Stimulated activated naive CD8-positive, alpha-beta T cell treated with anti-CD3 and anti-CD28 coated beads, Interleukin-15, Interleukin-2, amounts not matched to agents 100 ng/mL and 50 ng/mL, for 24 hours (primary cell): ENCODE results near the gene SOX11.
"Not testable (repeated sequence)": the region's sequence is repeated elsewhere in the genome, so short reads cannot be mapped to it uniquely, and the experiment has no call there.

Experiments
- H3K27ac Mint-ChIP-seq: one replicate; pipeline ENCODE4 v1.8.0; 2021; ENCODE audit warnings: mild to moderate bottlenecking, mixed read lengths
- H3K27me3 Mint-ChIP-seq: one replicate; pipeline ENCODE4 v1.8.0; 2021; ENCODE audit warnings: mixed read lengths
- H3K36me3 Mint-ChIP-seq: one replicate; pipeline ENCODE4 v1.8.0; 2021; ENCODE audit warnings: low read depth, mixed read lengths
- H3K4me1 Mint-ChIP-seq: one replicate; pipeline ENCODE4 v1.8.0; 2021; ENCODE audit warnings: low read depth, mixed read lengths
- H3K4me3 Mint-ChIP-seq: one replicate; pipeline ENCODE4 v1.8.0; 2021; ENCODE audit warnings: mild to moderate bottlenecking, mixed read lengths
- H3K9me3 Mint-ChIP-seq: one replicate; pipeline ENCODE4 v1.8.0; 2021; ENCODE audit warnings: mixed read lengths

The SOX11 gene

GRCh38 chr2:5691985-5692529 lies at the start of gene SOX11:
Gene SOX11 (plus strand): TSS chr2:5692384. CDS start chr2:5692722, 338 bp downstream.
- H3K27ac Mint-ChIP-seq = peak within 1 kb of the TSS; percentile 71
- peaks cover 5% of the 10 kb centered on the region for H3K36me3 Mint-ChIP-seq
- peaks cover 21% of the 10 kb centered on the region for H3K4me1 Mint-ChIP-seq
- no peaks in the 10 kb centered on the region for H3K9me3 Mint-ChIP-seq
- no peak within 1 kb of the TSS for H3K4me3 Mint-ChIP-seq
- peaks cover 70% of the 10 kb centered on the region for H3K27me3 Mint-ChIP-seq

GRCh38 chr2:5652734-5653133 lies 39.5 kb upstream of the SOX11 start:
- not testable (repeated sequence) for H3K9me3 Mint-ChIP-seq, H3K4me1 Mint-ChIP-seq, H3K27ac Mint-ChIP-seq

GRCh38 chr2:5653756-5654155 lies 38.4 kb upstream of the SOX11 start:
- H3K4me3 Mint-ChIP-seq, H3K36me3 Mint-ChIP-seq, H3K9me3 Mint-ChIP-seq, H3K27ac Mint-ChIP-seq, H3K4me1 Mint-ChIP-seq, H3K27me3 Mint-ChIP-seq: not testable (repeated sequence)

More at GRCh38 chr2:5652734-5653133, 39.5 kb upstream of the SOX11 start:
- not testable (repeated sequence) for H3K36me3 Mint-ChIP-seq, H3K27me3 Mint-ChIP-seq, H3K4me3 Mint-ChIP-seq

GRCh38 chr2:5657231-5657630 lies 35.0 kb upstream of the SOX11 start:
- H3K27me3 Mint-ChIP-seq = no peaks in the 10 kb centered on the region
- H3K9me3 Mint-ChIP-seq = peaks cover 4% of the 10 kb centered on the region
- no peaks in the 10 kb centered on the region for H3K36me3 Mint-ChIP-seq
- H3K4me1 Mint-ChIP-seq = no peaks in the 10 kb centered on the region
- no peak overlapping the region for H3K27ac Mint-ChIP-seq
- no peak overlapping the region for H3K4me3 Mint-ChIP-seq

GRCh38 chr2:5660591-5660990 lies 31.6 kb upstream of the SOX11 start:
- Mint-ChIP-seq H3K36me3 (no peaks in the 10 kb centered on the region), H3K27me3 (no peaks in the 10 kb centered on the region), H3K4me1 (no peaks in the 10 kb centered on the region), H3K27ac (no peak overlapping the region), H3K4me3 (no peak overlapping the region), H3K9me3 (peaks cover 4% of the 10 kb centered on the region)

- no peaks in the 10 kb centered on the region for H3K36me3 Mint-ChIP-seq
- no peaks in the 10 kb centered on the region for H3K27me3 Mint-ChIP-seq
- peaks cover 4% of the 10 kb centered on the region for H3K9me3 Mint-ChIP-seq
- H3K4me3 Mint-ChIP-seq = no peak overlapping the region
- H3K27ac Mint-ChIP-seq = no peak overlapping the region
- H3K4me1 Mint-ChIP-seq = no peaks in the 10 kb centered on the region
Measured at GRCh38 chr2:5661362-5661761, 30.8 kb upstream of the SOX11 start.

- H3K27me3 Mint-ChIP-seq = no peaks in the 10 kb centered on the region
- no peak overlapping the region for H3K27ac Mint-ChIP-seq
- H3K9me3 Mint-ChIP-seq = peaks cover 4% of the 10 kb centered on the region
- no peak overlapping the region for H3K4me3 Mint-ChIP-seq
- no peaks in the 10 kb centered on the region for H3K4me1 Mint-ChIP-seq
- no peaks in the 10 kb centered on the region for H3K36me3 Mint-ChIP-seq
Measured at GRCh38 chr2:5664278-5664681, 27.9 kb upstream of the SOX11 start.

GRCh38 chr2:5665066-5665465 lies 27.1 kb upstream of the SOX11 start:
- no peak overlapping the region for H3K27ac Mint-ChIP-seq
- peaks cover 4% of the 10 kb centered on the region for H3K9me3 Mint-ChIP-seq
- H3K27me3 Mint-ChIP-seq = no peaks in the 10 kb centered on the region
- no peaks in the 10 kb centered on the region for H3K4me1 Mint-ChIP-seq
- H3K36me3 Mint-ChIP-seq = no peaks in the 10 kb centered on the region
- no peak overlapping the region for H3K4me3 Mint-ChIP-seq

GRCh38 chr2:5666798-5667197 lies 25.4 kb upstream of the SOX11 start:
- Mint-ChIP-seq H3K27me3 (no peaks in the 10 kb centered on the region), H3K27ac (no peak overlapping the region), H3K36me3 (no peaks in the 10 kb centered on the region), H3K9me3 (peaks cover 3% of the 10 kb centered on the region), H3K4me1 (no peaks in the 10 kb centered on the region), H3K4me3 (no peak overlapping the region)

GRCh38 chr2:5667655-5668054 lies 24.5 kb upstream of the SOX11 start:
- H3K4me3 Mint-ChIP-seq, H3K27ac Mint-ChIP-seq, H3K36me3 Mint-ChIP-seq, H3K9me3 Mint-ChIP-seq, H3K4me1 Mint-ChIP-seq, H3K27me3 Mint-ChIP-seq: not testable (repeated sequence)

GRCh38 chr2:5668682-5669250 lies 23.4 kb upstream of the SOX11 start:
- H3K4me3 Mint-ChIP-seq = no peak overlapping the region
- no peaks in the 10 kb centered on the region for H3K4me1 Mint-ChIP-seq
- no peak overlapping the region for H3K27ac Mint-ChIP-seq
- H3K36me3 Mint-ChIP-seq = no peaks in the 10 kb centered on the region
- H3K27me3 Mint-ChIP-seq = peaks cover 6% of the 10 kb centered on the region
- H3K9me3 Mint-ChIP-seq = no peaks in the 10 kb centered on the region

GRCh38 chr2:5672749-5673144 lies 19.4 kb upstream of the SOX11 start:
- Mint-ChIP-seq H3K9me3 (peaks cover 5% of the 10 kb centered on the region), H3K36me3 (no peaks in the 10 kb centered on the region), H3K4me1 (no peaks in the 10 kb centered on the region), H3K27ac (no peak overlapping the region), H3K27me3 (peaks cover 24% of the 10 kb centered on the region), H3K4me3 (no peak overlapping the region)

- Mint-ChIP-seq H3K4me3 (no peak overlapping the region), H3K9me3 (peaks cover 5% of the 10 kb centered on the region), H3K27ac (no peak overlapping the region), H3K36me3 (no peaks in the 10 kb centered on the region), H3K27me3 (peaks cover 24% of the 10 kb centered on the region), H3K4me1 (no peaks in the 10 kb centered on the region)
Measured at GRCh38 chr2:5673145-5674025, 18.8 kb upstream of the SOX11 start.

- Mint-ChIP-seq H3K9me3 (peaks cover 5% of the 10 kb centered on the region), H3K4me1 (no peaks in the 10 kb centered on the region), H3K27me3 (peaks cover 24% of the 10 kb centered on the region), H3K36me3 (no peaks in the 10 kb centered on the region), H3K4me3 (no peak overlapping the region), H3K27ac (no peak overlapping the region)
Measured at GRCh38 chr2:5674026-5674340, 18.2 kb upstream of the SOX11 start.

- peaks cover 24% of the 10 kb centered on the region for H3K27me3 Mint-ChIP-seq
Measured at GRCh38 chr2:5677133-5677532, 15.1 kb upstream of the SOX11 start.

More at GRCh38 chr2:5677133-5677532, 15.1 kb upstream of the SOX11 start:
- H3K9me3 Mint-ChIP-seq = peaks cover 5% of the 10 kb centered on the region
- no peaks in the 10 kb centered on the region for H3K36me3 Mint-ChIP-seq
- no peaks in the 10 kb centered on the region for H3K4me1 Mint-ChIP-seq
- no peak overlapping the region for H3K4me3 Mint-ChIP-seq
- no peak overlapping the region for H3K27ac Mint-ChIP-seq
